Ovary (tissue), 9 donors: ENCODE data around the gene PRDM13. TPM values are rescaled to one million over a fixed set of nuclear protein-coding genes. Genes with fewer than 3 reads are reported as not detected.

Source experiments
- DNase-seq, 5 donors: peaks; one replicate each; pipeline ENCODE4 v3.0.0-alpha.2; 2019 to 2020
- H3K27ac ChIP-seq, 2 donors: fragments of 200-600 bp; one replicate each; pipeline versions ENCODE4 v1.5.1 to v1.8.0; 2019 to 2022
- H3K27me3 ChIP-seq: fragments of 200-600 bp; one replicate; pipeline ENCODE4 v1.8.0; 2022
- H3K36me3 ChIP-seq: fragments of 200-600 bp; sonication (generic); one replicate; pipeline ENCODE4 v1.5.1; 2019
- H3K4me1 ChIP-seq: one replicate; pipeline ENCODE4 v1.8.1; 2013; ENCODE audit warnings: mild to moderate bottlenecking, moderate library complexity; ENCODE audit not compliant: insufficient read depth
- H3K4me3 ChIP-seq: fragments of 200-600 bp; sonication (generic); one replicate; pipeline ENCODE4 v1.5.1; 2017
- H3K9me3 ChIP-seq, 2 donors: fragments of 200-600 bp in 1 of 2; sonication (generic) in 1 of 2; one replicate each; pipeline versions ENCODE4 v1.5.1 to v1.8.1; 2013 to 2019; ENCODE audit warnings: mild to moderate bottlenecking in 1 of 2, moderate library complexity in 1 of 2
- CTCF ChIP-seq, 3 donors: fragments of 450-650 bp in 2 of 3; fragments of 200-600 bp in 1 of 3; IDR thresholded peaks; one replicate each; pipeline versions ENCODE4 v1.5.1 to v1.8.0; 2016 to 2022; ENCODE audit warnings: antibody characterized with exemption in 3 of 3, mild to moderate bottlenecking in 1 of 3
- EP300 ChIP-seq: sonication (generic); formaldehyde crosslinking; IDR thresholded peaks from one replicate; pipeline ENCODE4 v1.6.1; 2017; ENCODE audit warnings: antibody characterized with exemption
- POLR2A ChIP-seq: fragments of 450-650 bp; IDR thresholded peaks from one replicate; pipeline ENCODE4 v1.6.1; 2017; ENCODE audit warnings: antibody characterized with exemption, mild to moderate bottlenecking, moderate library complexity
- WGBS, 3 donors: extraction: QIAGEN DNeasy Blood & Tissue Kit in 1 of 3; methylation state at CpG; one replicate each; pipeline versions ENCODE4 v1.1.5 to v1.1.7; 2013 to 2017; 5-methylcytosine and 5-hydroxymethylcytosine counted together
- intact Hi-C, 4 donors: fragments of 100-400 bp; cut with DNase I; formaldehyde crosslinking; loops; one replicate each; pipeline versions ENCODE4 v1.11.0 to v1.15.1; 2022 to 2023
- polyA plus RNA-seq, 2 donors: library from polyadenylated mRNA; stranded (reverse); fragments of 200-250 nt in 1 of 2; fragments of 350-450 nt in 1 of 2; fragmentation: Illumina TruSeq in 1 of 2; extraction: RNeasy Lipid Tissue Mini Kit (QIAGEN cat#74804) in 1 of 2; gene quantifications; one replicate each; pipeline ENCODE4 v1.2.3, GENCODE V29; 2013 to 2014
- total RNA-seq, 7 donors: library from RNA; depleted of rRNA in 2 of 7; stranded (reverse); fragments of >200 nt in 2 of 7; fragmentation: NEBNext Ultra II Directional in 3 of 7; extraction: Animal tissue kit (Norgen Biotek cat#: 25700) in 3 of 7; gene quantifications; one replicate each; pipeline versions ENCODE4 v1.1.0 to v1.2.4, GENCODE V29; 2016 to 2023
- donor health status: DM: no; HTN: no; CAD: no; lungs with moderate emphysema.
- donor health status: DM: no; HTN: no; CAD: no.
- donor health status: Bipolar disorder and iron deficiency.
- donor health status: DM: yes; HTN: yes; CAD: no.
- donor health status: DM: no; HTN: no; CAD: no.
- donor health status: DM: yes; HTN: yes; CAD: no.

The PRDM13 gene
- total and polyA plus RNA-seq, 9 donors = 0.02 TPM; not detected in 8

GRCh38 chr6:99602520-99603420, 3.9 kb upstream of the PRDM13 start:
- TF ChIP-seq POLR2A (no peak), EP300 (no peak), CTCF (IDR thresholded peaks at IDR 0.05) (no peak)
- Histone ChIP-seq H3K4me3 (peak overlapping the region; percentile 14), H3K9me3 (no peaks in the 10 kb centered on the region), H3K36me3 (no peaks in the 10 kb centered on the region), H3K4me1 (peaks cover 8% of the 10 kb centered on the region), H3K27me3 (peaks cover 2% of the 10 kb centered on the region), H3K27ac (no peak overlapping the region)
- intact Hi-C loops = no loop called here
- WGBS, 3 donors = 6 to 8% (median 7%) methylated on average over 42 to 54 of the region's 54 CpGs
- DNase-seq = no peak

- peak overlapping the region; percentile 11 for H3K4me3 ChIP-seq
- H3K36me3 ChIP-seq = no peaks in the 10 kb centered on the region
- DNase-seq = peak in 1 of 5 donors; percentile 49
- peaks cover 8% of the 10 kb centered on the region for H3K4me1 ChIP-seq
- intact Hi-C loops = no loop called here
- no peak overlapping the region for H3K27ac ChIP-seq
- WGBS, 3 donors = 1 to 3% (median 2%) methylated on average over 31 to 55 of the region's 55 CpGs
- H3K27me3 ChIP-seq = peaks cover 2% of the 10 kb centered on the region
- TF ChIP-seq POLR2A (no peak), CTCF (IDR thresholded peaks at IDR 0.05) (no peak), EP300 (no peak)
- no peaks in the 10 kb centered on the region for H3K9me3 ChIP-seq
Measured at GRCh38 chr6:99603421-99604165, 3.0 kb upstream of the PRDM13 start.

- intact Hi-C loops = no loop called here
- H3K4me1 ChIP-seq = peaks cover 8% of the 10 kb centered on the region
Measured at GRCh38 chr6:99604166-99605073, 2.2 kb upstream of the PRDM13 start.

More at GRCh38 chr6:99604166-99605073, 2.2 kb upstream of the PRDM13 start:
- TF ChIP-seq POLR2A (no peak), EP300 (no peak), CTCF (IDR thresholded peaks at IDR 0.05) (no peak)
- Histone ChIP-seq H3K36me3 (no peaks in the 10 kb centered on the region), H3K27ac (no peak overlapping the region), H3K9me3 (no peaks in the 10 kb centered on the region), H3K27me3 (peaks cover 2% of the 10 kb centered on the region), H3K4me3 (no peak overlapping the region)
- WGBS, 3 donors = 12 to 15% (median 12%) methylated on average over 31 of the region's 31 CpGs
- DNase-seq = no peak
